Measurements from ENCODE around the gene RTP3. TPM values are rescaled to one million over a fixed set of nuclear protein-coding genes. Genes with fewer than 3 reads are reported as not detected.
A peak's percentile ranks its signal among the peaks of the same experiment; 100 is the strongest.

RTP3 gene
- polyA plus RNA-seq, 1 donor from 2014 or later, result not detected

DNA sequence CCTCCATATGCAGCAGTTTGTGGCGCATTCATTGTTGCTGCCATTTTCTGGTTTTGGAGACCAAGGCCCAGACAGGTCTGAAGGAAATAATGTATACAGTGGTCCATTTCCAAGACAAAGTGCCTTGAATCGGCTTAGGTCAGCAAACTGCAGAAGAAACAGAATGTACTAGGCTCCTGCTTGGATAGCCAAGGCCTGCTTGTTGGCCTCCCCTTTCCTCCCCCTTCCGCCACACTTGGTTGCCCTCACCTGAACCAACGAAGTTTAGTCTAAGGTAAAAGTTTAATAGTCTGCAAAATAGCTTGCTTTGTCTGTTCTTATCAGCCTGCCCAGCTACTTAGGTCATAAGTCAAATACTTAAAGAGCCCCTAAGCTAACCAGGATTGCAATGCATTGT, 12.0 kb upstream of the RTP3 start:
- Histone ChIP-seq H3K27ac (ENCODE audit: low read length) (no peak overlapping the region), H3K36me3 (ENCODE audit: insufficient read depth, low read length) (no peaks in the 10 kb centered on the region), H3K9ac (ENCODE audit: low read length) (no peak overlapping the region), H3K9me2 (ENCODE audit: insufficient read depth, low read length) (no peaks in the 10 kb centered on the region), H3F3A (ENCODE audit: insufficient read depth, low read length, poor library complexity, severe bottlenecking) (no peaks in the 10 kb centered on the region), H3K4me2 (ENCODE audit: low read length) (no peak overlapping the region), H3K79me2 (replicated peaks; ENCODE audit: insufficient read depth, low read length) (no peaks in the 10 kb centered on the region), H2AFZ (ENCODE audit: low read depth, low read length) (no peak overlapping the region), H3K4me3 (ENCODE audit: low read length) (no peak overlapping the region), H3K9me3 (ENCODE audit: low read length) (no peaks in the 10 kb centered on the region), H3K27me3 (ENCODE audit: insufficient read depth, low read depth, low read length) (no peaks in the 10 kb centered on the region), H4K20me1 (ENCODE audit: insufficient read depth) (no peaks in the 10 kb centered on the region)
- TF ChIP-seq TAF1 (IDR thresholded peaks at IDR 0.05; ENCODE audit: low read depth) (no peak), EP300 (conservative IDR thresholded peaks at IDR 0.05; ENCODE audit: poor library complexity, severe bottlenecking) (no peak), EZH2 (IDR thresholded peaks at IDR 0.05; ENCODE audit: borderline replicate concordance, insufficient read depth, low read length, poor library complexity, severe bottlenecking) (no peak), SMC3 (conservative IDR thresholded peaks at IDR 0.05; ENCODE audit: poor library complexity) (no peak), RAD21 (conservative IDR thresholded peaks at IDR 0.05) (no peak), POLR2AphosphoS5 (IDR thresholded peaks at IDR 0.05) (no peak), MXI1 (conservative IDR thresholded peaks at IDR 0.05; ENCODE audit: poor library complexity, severe bottlenecking) (no peak)
- TF ChIP-seq, protein P1, sequence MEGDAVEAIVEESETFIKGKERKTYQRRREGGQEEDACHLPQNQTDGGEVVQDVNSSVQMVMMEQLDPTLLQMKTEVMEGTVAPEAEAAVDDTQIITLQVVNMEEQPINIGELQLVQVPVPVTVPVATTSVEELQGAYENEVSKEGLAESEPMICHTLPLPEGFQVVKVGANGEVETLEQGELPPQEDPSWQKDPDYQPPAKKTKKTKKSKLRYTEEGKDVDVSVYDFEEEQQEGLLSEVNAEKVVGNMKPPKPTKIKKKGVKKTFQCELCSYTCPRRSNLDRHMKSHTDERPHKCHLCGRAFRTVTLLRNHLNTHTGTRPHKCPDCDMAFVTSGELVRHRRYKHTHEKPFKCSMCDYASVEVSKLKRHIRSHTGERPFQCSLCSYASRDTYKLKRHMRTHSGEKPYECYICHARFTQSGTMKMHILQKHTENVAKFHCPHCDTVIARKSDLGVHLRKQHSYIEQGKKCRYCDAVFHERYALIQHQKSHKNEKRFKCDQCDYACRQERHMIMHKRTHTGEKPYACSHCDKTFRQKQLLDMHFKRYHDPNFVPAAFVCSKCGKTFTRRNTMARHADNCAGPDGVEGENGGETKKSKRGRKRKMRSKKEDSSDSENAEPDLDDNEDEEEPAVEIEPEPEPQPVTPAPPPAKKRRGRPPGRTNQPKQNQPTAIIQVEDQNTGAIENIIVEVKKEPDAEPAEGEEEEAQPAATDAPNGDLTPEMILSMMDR (IDR thresholded peaks at IDR 0.05; ENCODE audit: poor library complexity, severe bottlenecking), result no peak
- TF ChIP-seq, protein P2, sequence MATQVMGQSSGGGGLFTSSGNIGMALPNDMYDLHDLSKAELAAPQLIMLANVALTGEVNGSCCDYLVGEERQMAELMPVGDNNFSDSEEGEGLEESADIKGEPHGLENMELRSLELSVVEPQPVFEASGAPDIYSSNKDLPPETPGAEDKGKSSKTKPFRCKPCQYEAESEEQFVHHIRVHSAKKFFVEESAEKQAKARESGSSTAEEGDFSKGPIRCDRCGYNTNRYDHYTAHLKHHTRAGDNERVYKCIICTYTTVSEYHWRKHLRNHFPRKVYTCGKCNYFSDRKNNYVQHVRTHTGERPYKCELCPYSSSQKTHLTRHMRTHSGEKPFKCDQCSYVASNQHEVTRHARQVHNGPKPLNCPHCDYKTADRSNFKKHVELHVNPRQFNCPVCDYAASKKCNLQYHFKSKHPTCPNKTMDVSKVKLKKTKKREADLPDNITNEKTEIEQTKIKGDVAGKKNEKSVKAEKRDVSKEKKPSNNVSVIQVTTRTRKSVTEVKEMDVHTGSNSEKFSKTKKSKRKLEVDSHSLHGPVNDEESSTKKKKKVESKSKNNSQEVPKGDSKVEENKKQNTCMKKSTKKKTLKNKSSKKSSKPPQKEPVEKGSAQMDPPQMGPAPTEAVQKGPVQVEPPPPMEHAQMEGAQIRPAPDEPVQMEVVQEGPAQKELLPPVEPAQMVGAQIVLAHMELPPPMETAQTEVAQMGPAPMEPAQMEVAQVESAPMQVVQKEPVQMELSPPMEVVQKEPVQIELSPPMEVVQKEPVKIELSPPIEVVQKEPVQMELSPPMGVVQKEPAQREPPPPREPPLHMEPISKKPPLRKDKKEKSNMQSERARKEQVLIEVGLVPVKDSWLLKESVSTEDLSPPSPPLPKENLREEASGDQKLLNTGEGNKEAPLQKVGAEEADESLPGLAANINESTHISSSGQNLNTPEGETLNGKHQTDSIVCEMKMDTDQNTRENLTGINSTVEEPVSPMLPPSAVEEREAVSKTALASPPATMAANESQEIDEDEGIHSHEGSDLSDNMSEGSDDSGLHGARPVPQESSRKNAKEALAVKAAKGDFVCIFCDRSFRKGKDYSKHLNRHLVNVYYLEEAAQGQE (IDR thresholded peaks at IDR 0.05; ENCODE audit: borderline replicate concordance), result no peak

DNA sequence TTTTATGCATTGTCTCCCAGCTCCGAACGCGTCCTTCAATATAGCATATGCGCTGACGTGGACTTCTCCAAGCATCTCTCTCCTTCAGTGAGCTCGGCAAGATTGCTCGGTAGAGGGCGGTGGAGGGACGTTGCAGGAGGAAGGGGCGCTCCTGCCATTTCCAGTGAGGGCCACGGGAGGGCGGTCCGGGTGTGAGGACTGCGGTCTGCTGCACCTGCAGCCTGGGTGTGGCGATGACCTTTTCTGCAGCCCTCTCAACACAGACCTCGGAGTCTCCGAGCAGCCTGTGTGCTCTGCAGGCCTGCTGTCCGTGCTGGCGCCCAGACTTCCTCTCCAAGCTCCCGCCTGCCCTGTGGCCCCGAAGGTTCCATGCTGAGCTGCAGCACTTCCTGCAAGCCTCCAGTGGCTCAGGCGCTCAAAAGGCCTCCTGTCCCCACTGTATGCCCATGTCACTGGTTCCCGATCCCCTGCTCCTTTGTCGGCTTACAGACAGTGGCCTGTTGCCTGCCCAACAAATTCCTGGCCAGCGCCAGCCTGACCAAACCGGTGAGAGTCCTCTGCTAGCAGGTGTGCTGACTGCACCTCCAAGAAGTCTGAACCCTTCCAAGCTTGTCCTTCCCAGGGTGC, 8.9 kb upstream of the RTP3 start:
- TF ChIP-seq EZH2 (IDR thresholded peaks at IDR 0.05; ENCODE audit: borderline replicate concordance, insufficient read depth, low read length, poor library complexity, severe bottlenecking), result no peak
- TF ChIP-seq, protein P1 (IDR thresholded peaks at IDR 0.05; ENCODE audit: poor library complexity, severe bottlenecking), result peak; percentile 78
- TF ChIP-seq RAD21 (conservative IDR thresholded peaks at IDR 0.05), result peak; percentile 69
- TF ChIP-seq SMC3 (conservative IDR thresholded peaks at IDR 0.05; ENCODE audit: poor library complexity), result peak; percentile 70
- no peak for TF ChIP-seq POLR2AphosphoS5 (IDR thresholded peaks at IDR 0.05)
- no peak for TF ChIP-seq EP300 (conservative IDR thresholded peaks at IDR 0.05; ENCODE audit: poor library complexity, severe bottlenecking)
- TF ChIP-seq, protein P2 (IDR thresholded peaks at IDR 0.05; ENCODE audit: borderline replicate concordance), result no peak
- Histone ChIP-seq H2AFZ (ENCODE audit: low read depth, low read length) (no peak overlapping the region), H4K20me1 (ENCODE audit: insufficient read depth) (no peaks in the 10 kb centered on the region), H3K27me3 (ENCODE audit: insufficient read depth, low read depth, low read length) (no peaks in the 10 kb centered on the region), H3K79me2 (replicated peaks; ENCODE audit: insufficient read depth, low read length) (no peaks in the 10 kb centered on the region), H3K27ac (ENCODE audit: low read length) (no peak overlapping the region), H3K4me3 (ENCODE audit: low read length) (no peak overlapping the region), H3K9me3 (ENCODE audit: low read length) (no peaks in the 10 kb centered on the region), H3F3A (ENCODE audit: insufficient read depth, low read length, poor library complexity, severe bottlenecking) (no peaks in the 10 kb centered on the region), H3K9me2 (ENCODE audit: insufficient read depth, low read length) (no peaks in the 10 kb centered on the region), H3K36me3 (ENCODE audit: insufficient read depth, low read length) (no peaks in the 10 kb centered on the region), H3K9ac (ENCODE audit: low read length) (no peak overlapping the region), H3K4me2 (ENCODE audit: low read length) (no peak overlapping the region)

All from neural cell (in vitro differentiated cells).